Sigmoid colon (tissue), 7 donors: Measurements from ENCODE around the gene MPO. TPM values are rescaled to one million over a fixed set of nuclear protein-coding genes. Genes with fewer than 3 reads are reported as not detected.

Experiments used
- DNase-seq: peaks from one replicate; pipeline ENCODE4 v3.0.0-alpha.2; 2019
- H3K27ac ChIP-seq, 4 donors: fragments of 200-600 bp; sonication (generic); one replicate each; pipeline ENCODE4 v1.5.1; 2016 to 2019; ENCODE audit warnings: mild to moderate bottlenecking in 1 of 4
- H3K27me3 ChIP-seq, 3 donors: fragments of 200-600 bp; sonication (generic); one replicate each; pipeline ENCODE4 v1.5.1; 2019; ENCODE audit warnings: mild to moderate bottlenecking in 1 of 3
- H3K36me3 ChIP-seq, 4 donors: fragments of 200-600 bp; sonication (generic); one replicate each; pipeline ENCODE4 v1.5.1; 2016 to 2019
- H3K4me1 ChIP-seq, 4 donors: fragments of 200-600 bp; sonication (generic); one replicate each; pipeline ENCODE4 v1.5.1; 2017 to 2019
- H3K4me3 ChIP-seq, 4 donors: fragments of 200-600 bp; sonication (generic); one replicate each; pipeline ENCODE4 v1.5.1; 2017 to 2019; ENCODE audit warnings: mild to moderate bottlenecking in 2 of 4, moderate library complexity in 1 of 4
- H3K9me3 ChIP-seq, 4 donors: fragments of 200-600 bp in 3 of 4; sonication (generic) in 3 of 4; one replicate each; pipeline versions ENCODE4 v1.5.1 to v1.6.1; 2013 to 2019
- CTCF ChIP-seq, 4 experiments: fragments of 450-650 bp in 3 of 4; fragments of 200-600 bp in 1 of 4; IDR thresholded peaks; one replicate each; pipeline ENCODE4 v1.5.1; 2016 to 2019; ENCODE audit warnings: antibody characterized with exemption in 4 of 4, mild to moderate bottlenecking in 3 of 4, moderate library complexity in 2 of 4
- EP300 ChIP-seq, 4 donors: sonication (generic); formaldehyde crosslinking; IDR thresholded peaks; one replicate each; pipeline ENCODE4 v1.6.1; 2017; ENCODE audit warnings: antibody characterized with exemption in 4 of 4
- POLR2A ChIP-seq, 2 donors: fragments of 450-650 bp; IDR thresholded peaks; one replicate each; pipeline ENCODE4 v1.6.1; 2016; ENCODE audit warnings: antibody characterized with exemption in 2 of 2, mild to moderate bottlenecking in 2 of 2, moderate library complexity in 2 of 2
- POLR2AphosphoS5 ChIP-seq, 4 donors: sonication (generic); formaldehyde crosslinking; IDR thresholded peaks; one replicate each; pipeline ENCODE4 v1.6.1; 2017; ENCODE audit warnings: antibody characterized with exemption in 4 of 4
- WGBS, 2 donors: extraction: QIAGEN DNeasy Blood & Tissue Kit; methylation state at CpG; one replicate each; pipeline ENCODE4 v1.1.7; 2013; 5-methylcytosine and 5-hydroxymethylcytosine counted together
- intact Hi-C: fragments of 100-400 bp; cut with DNase I; formaldehyde crosslinking; loops from one replicate; pipeline ENCODE4 v1.15.1; 2023
- polyA plus RNA-seq, 3 donors: library from polyadenylated mRNA; stranded (reverse); fragments of 200-250 nt; gene quantifications; one replicate each; pipeline ENCODE4 v1.2.3, GENCODE V29; 2013
- total RNA-seq, 4 donors: library from RNA; depleted of rRNA; stranded (reverse); fragments of >200 nt; gene quantifications; one replicate each; pipeline ENCODE4 v1.1.0, GENCODE V29; 2016
- donor health status: healthy with polysubstance abuse.
- donor health status: Bipolar disorder and iron deficiency.
- donor health status: healthy.

Gene MPO
- total and polyA plus RNA-seq, 7 donors: 0.36 to 0.44 TPM; not detected in 5

DNA sequence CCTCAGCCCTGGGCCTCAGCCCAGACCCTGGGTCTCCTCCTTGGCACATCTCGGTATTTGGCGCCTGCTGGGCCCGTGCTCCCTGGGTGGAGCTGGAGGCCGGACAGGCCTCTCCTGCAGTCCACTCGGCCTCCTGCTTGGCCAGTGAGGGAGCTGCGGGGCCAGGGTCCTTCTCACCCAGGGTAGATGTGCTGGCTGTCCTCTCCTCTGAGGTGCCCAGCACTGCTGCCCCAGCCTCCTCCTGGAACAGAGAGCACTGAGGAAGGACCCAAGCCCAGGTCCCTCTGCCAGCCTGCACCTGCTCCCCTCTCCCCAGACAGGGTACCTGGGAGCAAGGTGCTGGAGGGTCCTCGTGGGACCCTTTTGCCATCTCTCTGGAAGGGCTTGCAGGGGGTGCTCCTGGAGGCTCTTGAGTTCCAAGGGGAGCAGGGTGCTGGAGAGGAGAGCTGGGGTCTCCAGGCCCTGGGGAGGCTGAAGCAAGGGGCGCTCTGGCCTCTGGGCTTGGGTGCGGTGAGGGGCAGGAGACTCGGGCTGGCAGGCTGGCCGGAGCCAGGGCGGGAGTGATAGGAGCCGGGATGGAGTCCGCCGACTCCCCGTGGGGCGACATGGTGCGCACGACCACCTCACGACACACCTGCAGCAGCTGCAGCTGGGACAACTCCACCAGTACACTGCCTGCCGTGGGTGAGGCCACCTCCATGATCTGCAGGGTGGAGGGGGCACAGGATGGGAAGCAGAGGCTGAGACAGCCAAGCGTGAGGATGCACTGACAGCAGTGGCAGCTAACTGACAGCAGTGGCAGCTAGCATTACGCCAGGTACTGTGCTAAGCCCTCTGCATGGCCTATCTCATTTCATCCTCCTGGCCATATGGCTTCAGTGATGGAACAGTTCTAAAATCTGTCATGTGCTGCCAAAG is 30.0 kb upstream of the MPO start:
- no peaks in the 10 kb centered on the region for H3K27me3 ChIP-seq
- 92 to 94% methylated on average over 23 of the region's 23 CpGs for WGBS, 2 donors
- intact Hi-C loops: no loop called here
- no peak overlapping the region for H3K4me3 ChIP-seq
- no peaks in the 10 kb centered on the region for H3K4me1 ChIP-seq
- no peaks in the 10 kb centered on the region for H3K9me3 ChIP-seq
- TF ChIP-seq POLR2A (IDR thresholded peaks at IDR 0.05) (no peak), EP300 (IDR thresholded peaks at IDR 0.05) (no peak), POLR2AphosphoS5 (IDR thresholded peaks at IDR 0.05) (no peak), CTCF (IDR thresholded peaks at IDR 0.05) (no peak)
- DNase-seq: no peak
- H3K36me3 ChIP-seq: peaks cover 0 to 2% (median 0%) of the 10 kb centered on the region in 4 donors
- no peak overlapping the region for H3K27ac ChIP-seq

DNA sequence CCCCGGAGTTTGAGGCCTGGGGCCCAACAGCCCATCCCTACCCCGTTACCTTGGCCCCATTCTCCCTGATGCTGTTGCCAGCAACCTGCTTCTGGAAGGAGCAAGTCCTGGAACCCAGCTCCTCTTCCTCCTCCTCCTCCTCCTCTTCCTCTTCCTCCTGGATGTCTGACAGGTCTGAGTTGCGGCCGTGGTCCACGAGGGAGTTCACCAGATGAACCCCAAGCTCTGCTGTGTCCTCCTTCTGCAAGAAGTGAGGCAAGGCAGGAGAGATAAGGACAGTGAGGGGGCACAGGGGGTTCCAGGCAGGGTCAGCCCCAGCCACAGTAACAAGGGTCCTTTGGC is 29.2 kb upstream of the MPO start:
- TF ChIP-seq EP300 (IDR thresholded peaks at IDR 0.05) (no peak), POLR2A (IDR thresholded peaks at IDR 0.05) (no peak), CTCF (IDR thresholded peaks at IDR 0.05) (no peak), POLR2AphosphoS5 (IDR thresholded peaks at IDR 0.05) (no peak)
- Histone ChIP-seq H3K4me3 (no peak overlapping the region), H3K4me1 (no peaks in the 10 kb centered on the region), H3K27me3 (no peaks in the 10 kb centered on the region), H3K27ac (no peak overlapping the region), H3K9me3 (no peaks in the 10 kb centered on the region), H3K36me3 (peaks cover 0 to 3% (median 0%) of the 10 kb centered on the region in 4 donors)
- intact Hi-C loops: no loop called here
- DNase-seq: no peak
- 81 to 84% methylated on average over 5 of the region's 5 CpGs for WGBS, 2 donors

GRCh38 chr17:58308985-58309917 is 28.5 kb upstream of the MPO start:
- Histone ChIP-seq H3K4me3 (no peak overlapping the region), H3K9me3 (no peaks in the 10 kb centered on the region), H3K27ac (no peak overlapping the region), H3K4me1 (no peaks in the 10 kb centered on the region), H3K27me3 (no peaks in the 10 kb centered on the region), H3K36me3 (peaks cover 0 to 3% (median 0%) of the 10 kb centered on the region in 4 donors)
- TF ChIP-seq POLR2AphosphoS5 (IDR thresholded peaks at IDR 0.05): no peak
- TF ChIP-seq EP300 (IDR thresholded peaks at IDR 0.05): no peak
- TF ChIP-seq POLR2A (IDR thresholded peaks at IDR 0.05): no peak
- WGBS, 2 donors: 89 to 91% methylated on average over 21 of the region's 21 CpGs
- no peak for DNase-seq
- intact Hi-C loops: no loop called here

DNA sequence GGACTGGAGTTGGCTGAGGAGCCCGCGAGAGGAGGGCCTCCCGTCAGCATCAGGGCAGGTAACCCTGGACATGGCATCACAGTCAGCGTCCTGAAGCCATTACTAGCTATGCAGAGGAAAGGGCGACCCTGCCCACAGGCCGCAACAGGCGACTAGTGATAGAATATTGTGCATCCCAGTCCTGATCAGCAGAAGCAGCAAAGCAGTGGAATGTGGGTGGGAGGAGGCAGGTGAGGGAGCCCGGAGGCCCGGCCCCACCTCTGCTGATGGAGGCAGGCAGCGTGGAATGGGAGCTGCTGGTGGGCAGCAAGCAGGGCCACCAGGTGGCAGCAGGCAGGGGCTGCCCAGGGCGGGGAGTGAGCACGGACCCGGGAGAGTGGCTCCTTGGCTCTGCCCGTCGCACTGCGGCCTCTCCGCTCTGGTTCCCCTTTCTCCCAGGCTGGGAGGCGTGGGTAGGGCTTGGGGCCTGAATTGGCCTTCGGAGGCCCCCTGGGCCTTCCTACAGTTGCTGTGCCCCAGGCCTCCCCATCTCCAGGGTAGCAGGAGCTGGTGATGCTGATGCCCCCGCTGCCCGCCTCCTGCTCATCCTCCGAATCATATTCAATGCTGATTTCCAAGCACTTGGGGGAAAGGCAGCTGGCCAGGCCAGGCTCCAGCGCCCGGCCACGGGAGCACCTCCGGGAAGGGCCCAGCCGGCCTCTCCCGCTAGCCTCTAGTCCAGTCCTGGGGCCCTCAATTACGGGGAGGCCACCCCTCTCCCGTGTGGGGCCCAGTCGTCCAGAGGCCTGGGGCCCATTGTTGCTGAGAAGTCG is 27.6 kb upstream of the MPO start:
- intact Hi-C loops: no loop called here
- no peaks in the 10 kb centered on the region for H3K27me3 ChIP-seq
- no peaks in the 10 kb centered on the region for H3K9me3 ChIP-seq
- H3K4me3 ChIP-seq: no peak overlapping the region
- no peak for DNase-seq
- H3K27ac ChIP-seq: no peak overlapping the region
- TF ChIP-seq POLR2AphosphoS5 (IDR thresholded peaks at IDR 0.05): no peak
- TF ChIP-seq EP300 (IDR thresholded peaks at IDR 0.05): no peak
- no peak for TF ChIP-seq CTCF (IDR thresholded peaks at IDR 0.05)
- WGBS, 2 donors: 82 to 84% methylated on average over 32 of the region's 32 CpGs
- H3K4me1 ChIP-seq: no peaks in the 10 kb centered on the region
- H3K36me3 ChIP-seq: peaks cover 0 to 3% (median 0%) of the 10 kb centered on the region in 4 donors
